Neural cell (in vitro differentiated cells): ENCODE measurements around the gene CLDN12.
"Not testable (repeated sequence)": the region's sequence is repeated elsewhere in the genome, so short reads cannot be mapped to it uniquely, and the experiment has no call there.

Experiments used
- EP300 ChIP-seq: fragments of 450-650 bp; conservative IDR thresholded peaks from 2 replicates; pipeline ENCODE4 v1.6.1; 2014; ENCODE audit warnings: antibody characterized with exemption, mild to moderate bottlenecking, moderate library complexity; ENCODE audit not compliant: poor library complexity, severe bottlenecking
- MXI1 ChIP-seq: fragments of 450-650 bp; conservative IDR thresholded peaks from 2 replicates; pipeline ENCODE4 v1.6.1; 2014; ENCODE audit warnings: antibody characterized with exemption, mild to moderate bottlenecking; ENCODE audit not compliant: poor library complexity, severe bottlenecking
- POLR2AphosphoS5 ChIP-seq: IDR thresholded peaks from 2 replicates; pipeline ENCODE4 v1.6.1; 2012
- RAD21 ChIP-seq: fragments of 450-650 bp; conservative IDR thresholded peaks from 2 replicates; pipeline ENCODE4 v1.6.1; 2014; ENCODE audit warnings: antibody characterized with exemption, mild to moderate bottlenecking, moderate library complexity
- TF ChIP-seq, protein P1 (sequence below): fragments of 450-650 bp; IDR thresholded peaks from 2 replicates; pipeline ENCODE4 v1.5.1; 2014; ENCODE audit warnings: antibody characterized with exemption, mild to moderate bottlenecking, moderate library complexity; ENCODE audit not compliant: poor library complexity, severe bottlenecking

DNA sequence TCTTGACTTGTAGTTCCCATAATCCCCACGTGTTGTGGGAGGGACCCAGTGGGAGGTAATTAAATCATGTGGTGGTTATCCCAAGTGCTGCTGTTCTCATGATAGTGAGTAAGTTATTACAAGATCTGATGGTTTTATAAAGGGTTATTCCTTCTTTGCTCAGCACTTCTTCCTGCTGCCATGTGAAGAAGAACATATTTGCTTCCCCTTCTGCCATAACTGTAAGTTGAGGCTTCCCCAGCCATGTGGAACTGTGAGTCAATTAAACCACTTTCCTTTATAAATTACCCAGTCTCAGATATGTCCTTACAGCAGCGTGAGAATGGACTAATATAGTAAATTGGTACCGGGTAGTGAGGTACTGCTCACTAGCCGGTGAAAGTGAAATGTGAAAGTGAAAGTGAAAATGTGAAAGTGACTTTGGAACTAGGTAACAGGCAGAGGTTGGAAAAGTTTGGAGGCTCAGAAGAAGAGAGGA lies 59.9 kb downstream of the CLDN12 start:
- TF ChIP-seq, protein P1, sequence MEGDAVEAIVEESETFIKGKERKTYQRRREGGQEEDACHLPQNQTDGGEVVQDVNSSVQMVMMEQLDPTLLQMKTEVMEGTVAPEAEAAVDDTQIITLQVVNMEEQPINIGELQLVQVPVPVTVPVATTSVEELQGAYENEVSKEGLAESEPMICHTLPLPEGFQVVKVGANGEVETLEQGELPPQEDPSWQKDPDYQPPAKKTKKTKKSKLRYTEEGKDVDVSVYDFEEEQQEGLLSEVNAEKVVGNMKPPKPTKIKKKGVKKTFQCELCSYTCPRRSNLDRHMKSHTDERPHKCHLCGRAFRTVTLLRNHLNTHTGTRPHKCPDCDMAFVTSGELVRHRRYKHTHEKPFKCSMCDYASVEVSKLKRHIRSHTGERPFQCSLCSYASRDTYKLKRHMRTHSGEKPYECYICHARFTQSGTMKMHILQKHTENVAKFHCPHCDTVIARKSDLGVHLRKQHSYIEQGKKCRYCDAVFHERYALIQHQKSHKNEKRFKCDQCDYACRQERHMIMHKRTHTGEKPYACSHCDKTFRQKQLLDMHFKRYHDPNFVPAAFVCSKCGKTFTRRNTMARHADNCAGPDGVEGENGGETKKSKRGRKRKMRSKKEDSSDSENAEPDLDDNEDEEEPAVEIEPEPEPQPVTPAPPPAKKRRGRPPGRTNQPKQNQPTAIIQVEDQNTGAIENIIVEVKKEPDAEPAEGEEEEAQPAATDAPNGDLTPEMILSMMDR: not testable (repeated sequence)
- not testable (repeated sequence) for TF ChIP-seq EP300, POLR2AphosphoS5, RAD21, MXI1
